KBM-7 (cell line): Measurements from ENCODE around the gene NFAT5.

Source experiments
- DNase-seq: peaks from one replicate; pipeline ENCODE4 v3.0.0-alpha.2; 2015
- in situ Hi-C: fragments of 300-500 bp; cut with MboI; formaldehyde crosslinking; loops from 2 replicates; pipeline ENCODE4 v1.14.3; 2020; ENCODE audit warnings: low sequenced_read_pairs, low pct_unique_long_range_greater_than_20kb, mixed read lengths

Gene NFAT5

GRCh38 chr16:69754143-69754468 is 188.3 kb downstream of the NFAT5 start:
- no peak for DNase-seq
- in situ Hi-C loops: no loop called here
